Stomach smooth muscle (tissue), 2 donors: Measurements from ENCODE around the gene CDKN1B.

Experiments
- H3K27ac ChIP-seq: one replicate; pipeline ENCODE4 v1.7.0; 2013; ENCODE audit warnings: mild to moderate bottlenecking, low read length, inconsistent platforms
- H3K27me3 ChIP-seq, 2 donors: one replicate each; pipeline ENCODE4 v1.7.0; 2013; ENCODE audit warnings: low read length in 2 of 2; ENCODE audit not compliant: insufficient read depth in 2 of 2, control insufficient read depth in 1 of 2
- H3K36me3 ChIP-seq, 2 donors: one replicate each; pipeline ENCODE4 v1.7.0; 2013; ENCODE audit warnings: low read length in 2 of 2; ENCODE audit not compliant: control insufficient read depth in 2 of 2, insufficient read depth in 2 of 2
- H3K4me1 ChIP-seq: one replicate; pipeline ENCODE4 v1.7.0; 2013; ENCODE audit warnings: low read length; ENCODE audit not compliant: control insufficient read depth, insufficient read depth
- H3K4me3 ChIP-seq, 2 donors: one replicate each; pipeline ENCODE4 v1.7.0; 2013; ENCODE audit warnings: low read length in 2 of 2
- H3K9ac ChIP-seq, 2 donors: one replicate each; pipeline ENCODE4 v1.7.0; 2013; ENCODE audit warnings: low read length in 2 of 2, mild to moderate bottlenecking in 1 of 2
- H3K9me3 ChIP-seq, 2 donors: one replicate each; pipeline ENCODE4 v1.7.0; 2013; ENCODE audit warnings: low read length in 2 of 2; ENCODE audit not compliant: control insufficient read depth in 2 of 2
- donor health status: healthy.
- donor health status: Pancreatic carcinoma.

Gene CDKN1B

GRCh38 chr12:12701457-12701856 lies 15.7 kb upstream of the CDKN1B start:
- Histone ChIP-seq H3K36me3 (no peaks in the 10 kb centered on the region), H3K27me3 (no peaks in the 10 kb centered on the region), H3K9ac (no peak overlapping the region), H3K4me1 (no peaks in the 10 kb centered on the region), H3K27ac (no peak overlapping the region), H3K9me3 (no peaks in the 10 kb centered on the region), H3K4me3 (no peak overlapping the region)

DNA sequence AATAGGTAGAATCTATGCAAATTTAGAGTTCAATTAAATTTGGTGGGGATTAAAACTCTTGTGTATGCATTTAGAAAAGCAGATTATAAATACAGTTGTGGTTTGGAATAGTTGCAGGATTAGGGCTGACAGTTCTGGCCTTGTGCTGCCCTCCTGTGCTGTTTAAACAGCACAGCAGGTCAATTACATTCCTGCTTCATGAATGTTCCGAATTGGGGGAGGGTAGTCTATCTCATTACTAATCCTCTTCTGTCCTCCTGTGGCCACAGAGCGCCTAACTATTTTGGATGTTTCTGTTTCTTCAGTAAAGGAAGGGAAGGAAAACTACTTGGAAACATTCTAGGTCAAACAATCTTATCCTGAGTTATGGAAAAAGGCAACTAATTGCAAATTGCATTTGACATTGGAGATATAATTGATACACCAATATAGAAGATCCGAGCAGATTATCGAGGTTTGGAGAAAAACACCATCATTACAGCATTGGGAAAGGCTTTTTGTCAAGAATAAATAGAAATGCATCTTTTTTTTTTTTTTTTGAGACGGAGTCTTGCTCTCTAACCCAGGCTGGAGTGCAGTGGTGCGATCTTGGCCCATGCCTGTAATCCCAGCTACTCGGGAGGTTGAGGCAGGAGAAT lies 12.5 kb upstream of the CDKN1B start:
- H3K9ac ChIP-seq, result no peak overlapping the region
- no peaks in the 10 kb centered on the region for H3K9me3 ChIP-seq
- no peak overlapping the region for H3K27ac ChIP-seq
- H3K27me3 ChIP-seq, result no peaks in the 10 kb centered on the region
- no peak overlapping the region for H3K4me3 ChIP-seq
- H3K36me3 ChIP-seq, result no peaks in the 10 kb centered on the region
- no peaks in the 10 kb centered on the region for H3K4me1 ChIP-seq

DNA sequence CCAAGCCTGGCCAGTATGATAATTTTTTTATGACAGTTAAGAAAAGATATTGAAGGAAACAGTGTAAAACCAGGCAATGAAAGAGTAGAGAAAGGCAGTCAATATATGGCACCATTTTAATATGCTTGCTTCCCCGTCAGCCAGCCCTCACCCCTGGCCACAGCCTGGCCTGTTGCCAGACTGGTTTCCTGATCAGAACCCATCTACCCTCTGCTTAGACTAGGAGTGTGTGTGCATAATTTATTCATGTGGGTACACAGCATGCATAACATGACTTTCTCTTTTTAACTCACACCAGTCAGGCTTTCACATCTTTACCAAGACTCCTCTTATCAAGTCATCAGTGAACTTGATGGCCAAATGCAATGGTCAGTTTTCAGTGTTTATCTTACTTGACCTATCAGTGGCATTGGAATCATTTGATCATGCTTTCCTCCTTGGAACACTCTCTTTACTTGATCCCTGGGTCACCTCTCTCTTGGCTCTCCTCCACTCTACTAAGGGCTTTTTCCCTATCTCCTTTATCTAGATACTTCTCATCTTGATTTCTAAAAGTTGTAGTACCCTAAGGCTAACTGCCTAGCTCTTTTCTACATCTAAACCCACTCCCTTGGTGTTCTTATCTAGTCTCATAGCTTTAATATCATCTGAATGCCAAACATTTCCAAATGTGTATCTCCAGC lies 11.2 kb upstream of the CDKN1B start:
- no peaks in the 10 kb centered on the region for H3K27me3 ChIP-seq
- no peaks in the 10 kb centered on the region for H3K36me3 ChIP-seq
- H3K4me3 ChIP-seq, result no peak overlapping the region
- no peak overlapping the region for H3K27ac ChIP-seq
- no peak overlapping the region for H3K9ac ChIP-seq
- no peaks in the 10 kb centered on the region for H3K9me3 ChIP-seq
- H3K4me1 ChIP-seq, result no peaks in the 10 kb centered on the region

- Histone ChIP-seq H3K9ac (peak overlapping the region; percentile 79 to 92), H3K27me3 (no peaks in the 10 kb centered on the region), H3K4me3 (peak overlapping the region; percentile 68 to 72), H3K4me1 (peaks cover 30% of the 10 kb centered on the region), H3K27ac (peak overlapping the region; percentile 96), H3K9me3 (no peaks in the 10 kb centered on the region), H3K36me3 (no peaks in the 10 kb centered on the region)
These were observed 3.3 kb upstream of the CDKN1B start for GRCh38 chr12:12713932-12714275.

DNA sequence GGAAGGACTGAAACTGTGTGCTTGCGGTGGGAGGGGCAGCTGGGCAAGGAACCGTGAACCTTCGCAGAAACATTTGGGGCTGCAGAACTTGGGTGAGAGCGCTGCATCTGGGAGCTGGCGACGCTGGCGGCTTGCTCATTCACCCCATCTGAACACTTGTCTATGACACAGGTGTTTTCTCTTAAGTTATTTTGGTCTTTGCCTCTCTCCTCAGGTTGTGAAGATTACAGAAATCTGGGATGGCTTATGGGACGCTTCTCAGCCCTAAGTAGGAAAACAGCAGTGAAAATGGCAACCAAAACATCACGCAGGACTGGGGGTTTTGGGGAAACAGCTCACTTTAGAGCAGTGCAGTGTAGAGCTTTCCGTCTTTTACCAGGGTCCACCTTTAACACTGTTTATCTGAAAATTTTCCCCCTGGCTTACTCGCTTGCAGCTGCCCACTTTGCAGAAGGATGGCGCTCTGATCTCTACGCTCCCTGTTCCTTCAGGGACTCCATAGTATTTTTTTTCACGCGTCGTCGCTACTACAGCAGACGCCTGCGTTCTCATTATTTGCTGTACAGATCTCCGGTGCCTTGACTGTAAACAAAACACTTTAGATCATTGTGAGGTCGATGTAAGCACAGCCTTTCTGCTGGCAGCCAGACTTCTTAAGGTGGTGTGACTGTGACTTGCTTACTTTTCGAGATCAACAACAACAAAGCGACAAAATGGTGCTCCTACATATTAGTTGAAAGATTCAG lies 2.7 kb upstream of the CDKN1B start:
- Histone ChIP-seq H3K4me3 (peak overlapping the region; percentile 68 to 72), H3K4me1 (peaks cover 30% of the 10 kb centered on the region), H3K27ac (peak overlapping the region; percentile 96), H3K9me3 (no peaks in the 10 kb centered on the region), H3K36me3 (no peaks in the 10 kb centered on the region), H3K9ac (peak overlapping the region; percentile 79 to 92), H3K27me3 (no peaks in the 10 kb centered on the region)

DNA sequence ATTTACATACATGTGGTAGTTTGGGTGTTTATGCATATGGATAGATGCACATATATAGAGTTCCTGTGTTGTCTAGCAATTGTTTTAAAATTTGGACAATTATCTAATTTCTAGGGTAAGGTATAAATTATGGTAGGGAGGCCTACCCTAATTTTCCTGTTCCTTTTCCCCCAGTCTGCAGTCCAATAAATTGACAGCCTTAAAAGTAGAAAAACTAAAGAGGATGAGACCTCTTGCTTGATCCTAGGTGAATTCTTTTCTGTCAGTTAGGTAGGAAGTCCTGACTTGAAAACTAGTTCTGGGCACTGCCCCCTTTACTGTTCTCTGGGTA lies 2.1 kb upstream of the CDKN1B start:
- Histone ChIP-seq H3K9me3 (no peaks in the 10 kb centered on the region), H3K4me1 (peaks cover 30% of the 10 kb centered on the region), H3K9ac (peak overlapping the region in 1 of 2 donors; percentile 92), H3K36me3 (no peaks in the 10 kb centered on the region), H3K27ac (peak overlapping the region; percentile 96), H3K4me3 (peak overlapping the region in 1 of 2 donors; percentile 68), H3K27me3 (no peaks in the 10 kb centered on the region)

GRCh38 chr12:12715459-12716150 lies 1.6 kb upstream of the CDKN1B start:
- peak overlapping the region; percentile 92 to 96 for H3K9ac ChIP-seq
- H3K9me3 ChIP-seq, result no peaks in the 10 kb centered on the region
- no peaks in the 10 kb centered on the region for H3K27me3 ChIP-seq
- peak overlapping the region; percentile 89 to 94 for H3K4me3 ChIP-seq
- peaks cover 33% of the 10 kb centered on the region for H3K4me1 ChIP-seq
- peaks cover 0 to 2% of the 10 kb centered on the region in 2 donors for H3K36me3 ChIP-seq
- peak overlapping the region; percentile 96 for H3K27ac ChIP-seq

DNA sequence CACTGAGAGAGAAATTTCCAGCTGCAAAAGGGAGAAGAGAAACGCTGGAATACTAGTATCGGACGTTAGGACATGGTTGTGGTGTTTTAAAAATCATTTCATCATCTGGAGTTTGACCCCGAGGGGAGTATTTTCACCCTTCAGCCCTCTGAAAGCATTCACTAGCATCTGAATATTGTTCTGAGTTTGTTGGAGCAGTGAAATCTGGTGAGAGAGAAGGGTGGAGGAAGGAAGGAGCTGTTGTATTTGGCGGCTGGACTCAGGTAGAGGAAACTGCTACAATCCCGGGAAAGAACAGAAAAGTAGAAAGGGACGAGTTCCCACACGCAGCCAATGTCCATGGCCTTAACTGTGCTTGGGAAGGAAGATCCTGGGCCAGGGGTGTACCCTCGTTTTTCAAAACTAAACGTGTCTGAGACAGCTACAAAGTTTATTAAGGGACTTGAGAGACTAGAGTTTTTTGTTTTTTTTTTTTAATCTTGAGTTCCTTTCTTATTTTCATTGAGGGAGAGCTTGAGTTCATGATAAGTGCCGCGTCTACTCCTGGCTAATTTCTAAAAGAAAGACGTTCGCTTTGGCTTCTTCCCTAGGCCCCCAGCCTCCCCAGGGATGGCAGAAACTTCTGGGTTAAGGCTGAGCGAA lies 896 bp upstream of the CDKN1B start:
- Histone ChIP-seq H3K9me3 (no peaks in the 10 kb centered on the region), H3K27ac (peak overlapping the region; percentile 96), H3K4me3 (peak overlapping the region; percentile 89 to 94), H3K4me1 (peaks cover 38% of the 10 kb centered on the region), H3K9ac (peak overlapping the region; percentile 92 to 96), H3K36me3 (peaks cover 0 to 6% of the 10 kb centered on the region in 2 donors), H3K27me3 (no peaks in the 10 kb centered on the region)

GRCh38 chr12:12717586-12718380 lies 615 bp downstream of the CDKN1B start:
- Histone ChIP-seq H3K9ac (peak overlapping the region; percentile 92 to 96), H3K9me3 (no peaks in the 10 kb centered on the region), H3K4me1 (peaks cover 40% of the 10 kb centered on the region), H3K36me3 (peaks cover 3 to 8% of the 10 kb centered on the region in 2 donors), H3K27ac (peak overlapping the region; percentile 96), H3K4me3 (peak overlapping the region; percentile 89 to 94), H3K27me3 (no peaks in the 10 kb centered on the region)

DNA sequence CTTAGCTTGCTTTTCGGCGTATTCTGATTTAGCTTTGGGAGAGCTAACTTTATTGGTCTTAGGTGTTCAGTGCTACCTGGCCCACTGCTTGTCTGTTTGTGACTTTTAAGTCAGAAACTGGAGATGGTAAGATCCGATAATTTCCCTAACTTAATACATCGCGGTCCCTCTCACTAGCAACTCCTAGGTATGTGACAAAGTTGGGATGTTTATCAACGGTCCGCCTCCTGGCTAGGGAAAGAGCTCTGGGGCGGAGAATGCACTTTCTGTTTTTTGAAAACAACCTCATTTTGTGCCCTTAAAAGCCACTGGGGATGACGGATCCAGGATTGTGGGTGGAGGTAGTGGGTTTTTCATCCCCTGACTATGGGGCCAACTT lies 1.2 kb downstream of the CDKN1B start:
- peak overlapping the region; percentile 96 for H3K27ac ChIP-seq
- peak overlapping the region; percentile 89 to 94 for H3K4me3 ChIP-seq
- H3K36me3 ChIP-seq, result peaks cover 3 to 8% of the 10 kb centered on the region in 2 donors
- H3K4me1 ChIP-seq, result peaks cover 44% of the 10 kb centered on the region
- H3K9me3 ChIP-seq, result no peaks in the 10 kb centered on the region
- no peaks in the 10 kb centered on the region for H3K27me3 ChIP-seq
- H3K9ac ChIP-seq, result peak overlapping the region; percentile 92 to 96
